HEK293T (cell line): ENCODE measurements around the gene AP2A2.

Source experiments
- ARNT ChIP-seq: fragments of 450-650 bp; IDR thresholded peaks from 2 replicates; pipeline ENCODE4 v1.6.1; 2017; ENCODE audit warnings: mild to moderate bottlenecking
- BHLHE40 ChIP-seq: fragments of 450-650 bp; IDR thresholded peaks from 2 replicates; pipeline ENCODE4 v1.6.1; 2016; ENCODE audit warnings: mild to moderate bottlenecking, moderate library complexity, borderline replicate concordance
- ELF4 ChIP-seq: fragments of 450-650 bp; IDR thresholded peaks from 2 replicates; pipeline ENCODE4 v1.6.1; 2017; ENCODE audit warnings: antibody characterized with exemption
- FOXA1 ChIP-seq: fragments of 450-650 bp; IDR thresholded peaks from 2 replicates; pipeline ENCODE4 v1.6.1; 2016; ENCODE audit warnings: mild to moderate bottlenecking
- FOXK2 ChIP-seq: fragments of 450-650 bp; IDR thresholded peaks from 2 replicates; pipeline ENCODE4 v1.6.1; 2016; ENCODE audit warnings: mild to moderate bottlenecking
- FOXM1 ChIP-seq: fragments of 450-650 bp; IDR thresholded peaks from 2 replicates; pipeline ENCODE4 v1.6.1; 2017; ENCODE audit warnings: mild to moderate bottlenecking, borderline replicate concordance
- HDGF ChIP-seq: fragments of 450-650 bp; IDR thresholded peaks from 2 replicates; pipeline ENCODE4 v1.6.1; 2017; ENCODE audit warnings: antibody characterized with exemption, borderline replicate concordance
- L3MBTL2 ChIP-seq: fragments of 450-650 bp; conservative IDR thresholded peaks from 2 replicates; pipeline ENCODE4 v1.6.1; 2016; ENCODE audit warnings: mild to moderate bottlenecking
- NFRKB ChIP-seq: fragments of 450-650 bp; IDR thresholded peaks from 2 replicates; pipeline ENCODE4 v1.6.1; 2016; ENCODE audit warnings: mild to moderate bottlenecking, moderate library complexity
- SP1 ChIP-seq: fragments of 450-650 bp; IDR thresholded peaks from 2 replicates; pipeline ENCODE4 v1.6.1; 2017
- SUZ12 ChIP-seq: fragments of 450-650 bp; IDR thresholded peaks from 2 replicates; pipeline ENCODE4 v1.6.1; 2016; ENCODE audit warnings: mild to moderate bottlenecking
- TARDBP ChIP-seq: fragments of 450-650 bp; IDR thresholded peaks from 2 replicates; pipeline ENCODE4 v1.6.1; 2016
- ZNF384 ChIP-seq: fragments of 450-650 bp; IDR thresholded peaks from 2 replicates; pipeline ENCODE4 v1.6.1; 2016
- TF ChIP-seq, protein P1 (sequence below): fragments of 450-650 bp; IDR thresholded peaks from 2 replicates; pipeline ENCODE4 v1.6.1; 2016

DNA sequence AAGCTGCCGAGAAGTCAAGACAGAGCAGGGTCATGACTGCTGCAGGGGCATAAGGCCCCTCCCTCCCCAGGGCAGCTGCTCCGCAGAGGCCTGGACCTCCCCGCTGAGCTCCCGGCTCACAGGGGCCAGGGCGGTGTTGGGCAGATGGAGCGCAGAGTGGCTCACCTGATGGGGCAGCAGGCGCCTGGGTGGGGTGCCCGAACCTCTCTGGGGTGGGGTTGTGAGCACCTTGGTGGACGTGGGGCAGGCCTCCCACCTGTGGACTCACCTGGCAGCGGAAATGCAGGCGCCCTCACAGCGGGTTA is 87.9 kb downstream of the AP2A2 start:
- TF ChIP-seq SP1 = no peak
- no peak for TF ChIP-seq FOXA1
- no peak for TF ChIP-seq FOXM1
- TF ChIP-seq, protein P1, sequence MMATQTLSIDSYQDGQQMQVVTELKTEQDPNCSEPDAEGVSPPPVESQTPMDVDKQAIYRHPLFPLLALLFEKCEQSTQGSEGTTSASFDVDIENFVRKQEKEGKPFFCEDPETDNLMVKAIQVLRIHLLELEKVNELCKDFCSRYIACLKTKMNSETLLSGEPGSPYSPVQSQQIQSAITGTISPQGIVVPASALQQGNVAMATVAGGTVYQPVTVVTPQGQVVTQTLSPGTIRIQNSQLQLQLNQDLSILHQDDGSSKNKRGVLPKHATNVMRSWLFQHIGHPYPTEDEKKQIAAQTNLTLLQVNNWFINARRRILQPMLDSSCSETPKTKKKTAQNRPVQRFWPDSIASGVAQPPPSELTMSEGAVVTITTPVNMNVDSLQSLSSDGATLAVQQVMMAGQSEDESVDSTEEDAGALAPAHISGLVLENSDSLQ = no peak
- TF ChIP-seq BHLHE40 = no peak
- TF ChIP-seq TARDBP = no peak
- TF ChIP-seq ELF4 = no peak
- TF ChIP-seq L3MBTL2 = no peak
- TF ChIP-seq FOXK2 = no peak
- TF ChIP-seq ARNT = no peak
- no peak for TF ChIP-seq HDGF
- TF ChIP-seq NFRKB = no peak
- no peak for TF ChIP-seq SUZ12
- no peak for TF ChIP-seq ZNF384
